HG03025 (cell line): ENCODE data around the gene P2RY14.

Experiments
- ATAC-seq: cut with Tn5 transposase; IDR thresholded peaks from one replicate; pipeline ENCODE4 v1.9.1; 2021; ENCODE audit warnings: mild to moderate bottlenecking, moderate library complexity; ENCODE audit not compliant: unreplicated experiment, low FRiP score

The P2RY14 gene

GRCh38 chr3:151303751-151304150 lies 25.4 kb upstream of the P2RY14 start:
- ATAC-seq: no peak

DNA sequence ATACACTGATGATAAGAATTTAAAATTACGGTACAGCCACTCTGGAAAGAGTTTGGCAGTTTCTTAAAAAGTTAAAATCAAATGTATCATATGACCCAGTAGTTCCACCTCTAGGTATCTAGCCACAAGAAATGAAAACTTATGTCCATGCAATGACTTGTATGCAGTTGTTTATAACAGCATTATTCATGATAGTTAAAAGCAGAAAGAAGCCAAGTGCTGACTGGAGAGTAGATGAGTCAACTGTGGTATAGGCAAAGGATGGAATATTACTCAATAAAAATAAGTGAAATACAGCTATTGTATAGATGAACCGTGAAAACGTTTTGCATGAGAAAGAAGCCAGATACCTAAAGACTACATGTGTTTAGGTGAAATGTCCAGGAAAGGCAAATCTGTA lies 23.4 kb upstream of the P2RY14 start:
- no peak for ATAC-seq

DNA sequence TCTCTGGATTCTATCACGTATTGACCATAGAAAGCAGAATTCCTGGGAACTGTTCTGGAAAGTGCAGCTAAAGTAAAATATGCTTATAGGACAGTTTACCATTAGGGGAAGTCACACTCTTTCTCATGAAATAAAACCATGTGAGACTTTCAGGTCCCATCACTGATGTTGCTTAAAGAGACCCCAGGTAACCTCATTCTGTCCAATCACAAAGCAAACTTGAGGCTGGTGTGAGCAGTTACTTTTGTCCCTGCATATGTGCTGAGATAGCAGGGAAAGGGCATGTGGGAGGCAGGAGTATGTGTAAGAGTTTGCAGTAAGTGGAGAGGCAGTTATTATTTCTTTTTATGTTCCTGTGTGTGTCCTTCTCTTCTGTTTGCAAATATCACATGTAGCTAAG lies 22.2 kb upstream of the P2RY14 start:
- ATAC-seq: no peak

GRCh38 chr3:151299006-151299405 lies 20.7 kb upstream of the P2RY14 start:
- no peak for ATAC-seq

DNA sequence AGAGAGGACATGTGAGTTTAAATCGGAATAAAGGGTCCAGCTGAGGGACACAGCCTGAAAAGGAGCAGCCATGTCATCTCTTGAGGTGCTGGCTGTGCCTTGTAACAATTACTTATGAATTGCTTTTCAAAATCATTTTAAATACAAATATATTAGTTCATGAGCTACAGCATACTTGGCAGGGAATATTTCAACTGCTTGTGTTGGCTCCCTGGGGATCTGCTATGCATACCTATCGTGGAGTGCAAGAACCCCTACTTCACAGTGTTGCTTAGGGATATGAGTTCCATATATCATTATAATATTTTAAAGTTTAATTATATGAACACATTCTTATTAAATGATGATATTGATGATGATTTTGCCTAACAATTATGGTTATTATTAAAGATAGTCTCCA lies 19.1 kb upstream of the P2RY14 start:
- no peak for ATAC-seq

- ATAC-seq: no peak
These were observed 17.9 kb upstream of the P2RY14 start for GRCh38 chr3:151296226-151296625.

GRCh38 chr3:151293127-151293526 lies 14.8 kb upstream of the P2RY14 start:
- ATAC-seq: no peak

DNA sequence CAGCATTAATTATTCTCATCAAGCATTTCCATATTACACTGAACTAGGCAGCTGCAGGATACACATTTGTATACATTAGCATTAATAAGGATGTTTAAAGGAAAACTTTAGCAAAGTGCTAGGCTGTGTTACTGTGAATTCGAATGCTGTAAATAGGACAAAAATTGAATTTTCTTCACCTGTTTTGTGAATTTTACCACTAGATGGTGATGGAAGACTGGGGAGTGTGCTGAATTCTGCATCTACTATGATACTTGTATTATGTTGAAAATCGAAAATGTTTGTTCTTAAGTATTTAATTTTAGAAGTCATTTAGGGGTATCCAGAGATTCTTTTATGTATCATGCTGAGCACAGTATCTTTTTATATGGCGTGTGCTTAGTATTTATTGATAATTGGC lies 12.3 kb upstream of the P2RY14 start:
- no peak for ATAC-seq

- no peak for ATAC-seq
These were observed 11.1 kb upstream of the P2RY14 start for GRCh38 chr3:151289445-151289844.

GRCh38 chr3:151285940-151286339 lies 7.6 kb upstream of the P2RY14 start:
- no peak for ATAC-seq

DNA sequence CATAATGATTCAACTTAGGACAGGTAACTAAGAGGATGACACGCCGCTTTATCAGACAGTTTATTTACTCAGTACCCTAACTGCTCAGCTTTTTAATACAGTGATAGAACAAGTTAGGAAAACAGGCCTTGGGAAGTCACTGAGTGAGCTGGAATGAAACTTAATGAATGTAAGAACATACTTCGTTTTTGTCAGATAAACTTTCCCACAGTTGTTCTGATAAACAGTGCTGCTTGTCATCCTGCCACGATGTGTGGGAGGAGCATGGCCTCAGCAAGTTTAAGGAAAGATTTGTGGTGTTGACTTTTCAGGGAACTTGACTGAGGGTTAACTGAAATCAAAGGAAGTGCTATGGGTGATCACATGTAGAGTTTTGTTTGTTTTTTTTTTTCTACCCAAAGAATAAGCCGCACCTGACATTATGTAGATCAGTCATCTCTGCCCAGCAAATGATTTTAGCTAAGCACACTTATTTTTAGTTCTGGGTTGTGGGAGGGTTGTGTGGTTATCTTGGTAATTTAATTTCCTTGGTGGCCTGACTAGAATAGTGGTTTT lies 5.6 kb upstream of the P2RY14 start:
- ATAC-seq: no peak

DNA sequence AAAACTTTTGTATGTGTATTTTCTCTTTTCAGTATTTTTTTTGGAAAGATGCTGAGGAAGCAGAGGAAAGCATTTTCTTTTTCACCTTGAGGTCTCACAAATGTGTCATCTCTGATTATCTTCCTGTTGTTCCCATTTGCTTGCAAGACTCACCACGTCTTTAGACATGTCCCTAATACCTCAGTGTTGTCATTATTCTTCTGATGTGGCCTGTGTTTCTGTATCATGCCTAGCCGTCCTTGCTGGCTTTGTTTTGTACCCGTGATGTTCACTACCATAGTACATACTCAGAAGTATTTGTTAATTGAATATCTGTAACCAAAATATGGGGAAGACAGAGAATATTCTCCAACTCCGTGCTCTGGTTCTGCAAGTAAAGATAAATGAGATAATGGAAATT lies 5.0 kb upstream of the P2RY14 start:
- ATAC-seq: no peak

DNA sequence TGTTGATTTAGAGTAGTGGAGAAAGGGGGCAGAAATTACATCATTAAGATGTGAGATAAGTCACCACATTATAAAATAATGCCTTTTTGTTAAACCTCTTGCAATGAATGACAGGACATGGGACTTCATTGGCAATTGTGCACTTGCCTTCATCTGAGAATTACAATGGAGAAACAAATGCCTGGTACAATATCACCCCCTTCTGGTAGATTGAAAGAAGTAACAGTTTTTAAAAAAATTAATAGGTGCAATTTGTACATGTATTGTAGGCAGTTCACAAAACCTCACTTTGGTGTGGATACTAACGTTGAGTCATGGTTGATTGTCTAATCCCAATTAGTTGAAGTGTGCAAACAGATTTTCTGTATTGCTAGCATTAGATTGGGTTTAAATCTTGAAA lies 4.6 kb upstream of the P2RY14 start:
- ATAC-seq: no peak

GRCh38 chr3:151281671-151282324 lies 3.5 kb upstream of the P2RY14 start:
- ATAC-seq: no peak

DNA sequence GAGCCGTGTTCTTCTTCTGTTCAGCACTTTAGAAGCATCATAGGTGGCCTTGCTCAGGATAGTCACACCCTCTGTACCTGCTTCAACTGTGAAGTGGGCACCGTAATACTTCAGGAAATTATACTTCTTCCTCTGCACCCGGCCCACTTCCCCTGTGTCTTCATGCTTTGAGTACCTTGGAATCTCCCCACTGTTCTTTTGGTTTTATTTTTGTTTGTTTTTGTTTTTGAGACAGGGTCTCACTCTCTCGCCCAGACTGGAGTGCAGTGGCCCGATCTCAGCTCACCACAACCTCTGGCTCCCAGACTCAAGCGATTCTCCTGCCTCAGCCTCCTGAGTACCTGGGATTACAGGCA lies 1.7 kb downstream of the P2RY14 start:
- ATAC-seq: peak; percentile 52

DNA sequence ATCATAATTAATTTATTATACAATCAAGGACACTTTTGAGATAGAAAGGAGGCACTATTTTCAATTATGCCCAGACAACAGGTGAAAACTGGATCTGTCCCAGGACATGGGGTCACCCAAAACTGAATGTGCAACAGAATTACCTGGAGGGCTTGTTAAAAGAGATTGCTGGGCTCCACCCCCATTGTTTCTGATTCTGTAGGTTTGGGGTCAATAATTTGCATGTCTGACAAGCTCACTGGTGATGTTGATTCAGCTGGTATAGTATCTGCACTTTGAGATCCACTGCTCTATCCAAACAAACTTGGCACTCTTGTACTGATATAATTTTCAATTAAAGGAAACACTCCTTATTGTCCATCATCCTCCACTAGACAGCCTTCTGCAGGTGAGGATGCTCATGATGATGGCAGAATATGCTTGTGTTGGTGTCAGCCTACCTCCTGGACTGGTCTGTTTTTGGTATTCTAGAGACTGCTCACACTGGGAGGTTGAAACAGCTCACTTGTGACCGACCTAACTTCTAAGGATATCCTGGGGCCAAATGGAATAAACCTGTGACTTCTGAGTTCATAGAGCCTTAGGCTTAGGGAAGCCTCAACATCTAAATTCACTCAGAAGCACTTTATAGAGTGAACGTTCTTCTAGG lies 2.2 kb downstream of the P2RY14 start:
- ATAC-seq: no peak

- ATAC-seq: no peak
These were observed 3.3 kb downstream of the P2RY14 start for GRCh38 chr3:151275091-151275490.

- no peak for ATAC-seq
These were observed 8.7 kb downstream of the P2RY14 start for GRCh38 chr3:151269631-151270030.

DNA sequence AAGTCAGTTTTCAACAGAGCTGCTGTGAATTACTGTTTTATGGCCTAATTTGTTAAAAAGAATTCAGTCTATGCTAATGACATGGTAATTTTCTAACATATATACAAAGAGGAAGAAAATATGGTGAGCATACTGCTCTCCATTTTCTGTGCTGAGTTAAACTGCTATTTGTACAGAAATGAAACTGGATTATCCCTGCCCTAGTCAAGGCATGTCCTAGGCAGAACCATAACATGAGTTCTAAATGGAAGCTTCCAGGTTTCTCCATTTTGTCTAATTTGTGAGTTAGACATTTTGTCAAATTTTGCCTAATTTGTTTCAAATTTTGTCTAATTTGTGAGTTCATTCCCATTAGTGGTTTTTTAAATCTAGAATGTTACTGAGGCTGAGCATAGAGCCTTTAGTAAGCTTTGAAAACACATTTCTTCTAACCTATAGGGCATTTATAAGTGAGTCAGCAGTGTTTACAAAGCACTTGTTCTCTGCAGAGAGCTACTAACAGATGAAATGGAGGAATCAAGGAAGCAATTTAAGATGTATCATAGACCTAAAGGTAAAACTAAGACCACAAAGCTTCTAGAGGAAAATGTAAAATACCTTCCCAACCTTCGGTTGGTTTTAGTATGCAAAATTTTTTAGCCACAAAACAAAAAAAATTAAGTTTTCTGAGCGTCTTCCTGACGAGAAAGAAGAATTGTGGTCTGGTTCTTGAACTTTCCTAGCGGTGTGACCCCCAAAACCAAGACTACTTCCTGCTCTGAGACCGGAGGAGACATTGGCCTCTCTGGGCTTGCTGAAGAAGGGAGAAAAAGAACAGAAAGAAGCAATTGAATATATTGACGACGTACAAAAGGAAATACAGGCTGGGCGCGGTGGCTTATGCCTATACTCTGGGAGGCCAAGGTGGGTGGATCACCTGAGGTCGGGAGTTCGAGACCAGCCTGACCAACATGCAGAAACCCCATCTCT lies 9.8 kb downstream of the P2RY14 start:
- peak; percentile 51 for ATAC-seq

- no peak for ATAC-seq
These were observed 11.3 kb downstream of the P2RY14 start for GRCh38 chr3:151267066-151267465.

DNA sequence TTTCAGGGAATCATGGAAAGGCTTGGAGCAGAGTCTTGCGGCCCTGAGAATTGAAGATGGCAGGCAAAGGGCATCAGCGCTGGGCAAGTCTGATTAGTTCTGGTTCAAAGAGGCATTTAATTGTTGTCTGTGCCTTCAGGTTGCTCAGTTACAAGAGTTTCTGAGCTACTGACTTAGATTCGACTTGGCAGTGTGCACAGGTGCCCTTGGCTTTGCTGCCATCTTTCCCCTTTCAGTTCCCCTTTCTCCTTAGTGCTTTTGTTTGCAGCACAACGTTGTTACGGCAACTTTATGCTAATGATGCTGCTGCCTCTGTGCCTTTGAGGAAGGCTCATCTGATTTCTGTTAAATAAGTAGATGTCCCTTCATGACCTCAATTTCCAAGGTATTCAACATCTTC lies 12.5 kb downstream of the P2RY14 start:
- peak; percentile 97 for ATAC-seq
